ENCODE data around the gene FBXO42. TPM values are rescaled to one million over a fixed set of nuclear protein-coding genes. Genes with fewer than 3 reads are reported as not detected.

FBXO42 gene
- total RNA-seq, 1 donor from 2014 or later = 24.3 TPM

- no peaks in the 10 kb centered on the region for H3K9me3 Mint-ChIP-seq
- H3K27ac Mint-ChIP-seq (ENCODE audit: unreplicated experiment) = no peak overlapping the region
- no peaks in the 10 kb centered on the region for H3K27me3 Mint-ChIP-seq (ENCODE audit: low read depth)
- peaks cover 4% of the 10 kb centered on the region for H3K4me1 Mint-ChIP-seq
- DNase-seq (ENCODE audit: low read depth, low spot score) = no peak
- H3K36me3 Mint-ChIP-seq (ENCODE audit: low read depth) = no peaks in the 10 kb centered on the region
- TF ChIP-seq, protein P1, sequence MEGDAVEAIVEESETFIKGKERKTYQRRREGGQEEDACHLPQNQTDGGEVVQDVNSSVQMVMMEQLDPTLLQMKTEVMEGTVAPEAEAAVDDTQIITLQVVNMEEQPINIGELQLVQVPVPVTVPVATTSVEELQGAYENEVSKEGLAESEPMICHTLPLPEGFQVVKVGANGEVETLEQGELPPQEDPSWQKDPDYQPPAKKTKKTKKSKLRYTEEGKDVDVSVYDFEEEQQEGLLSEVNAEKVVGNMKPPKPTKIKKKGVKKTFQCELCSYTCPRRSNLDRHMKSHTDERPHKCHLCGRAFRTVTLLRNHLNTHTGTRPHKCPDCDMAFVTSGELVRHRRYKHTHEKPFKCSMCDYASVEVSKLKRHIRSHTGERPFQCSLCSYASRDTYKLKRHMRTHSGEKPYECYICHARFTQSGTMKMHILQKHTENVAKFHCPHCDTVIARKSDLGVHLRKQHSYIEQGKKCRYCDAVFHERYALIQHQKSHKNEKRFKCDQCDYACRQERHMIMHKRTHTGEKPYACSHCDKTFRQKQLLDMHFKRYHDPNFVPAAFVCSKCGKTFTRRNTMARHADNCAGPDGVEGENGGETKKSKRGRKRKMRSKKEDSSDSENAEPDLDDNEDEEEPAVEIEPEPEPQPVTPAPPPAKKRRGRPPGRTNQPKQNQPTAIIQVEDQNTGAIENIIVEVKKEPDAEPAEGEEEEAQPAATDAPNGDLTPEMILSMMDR (conservative IDR thresholded peaks at IDR 0.05) = no peak
- no peak overlapping the region for H3K4me3 Mint-ChIP-seq
Measured at GRCh38 chr1:16334655-16335340, 17.5 kb downstream of the FBXO42 start.

DNA sequence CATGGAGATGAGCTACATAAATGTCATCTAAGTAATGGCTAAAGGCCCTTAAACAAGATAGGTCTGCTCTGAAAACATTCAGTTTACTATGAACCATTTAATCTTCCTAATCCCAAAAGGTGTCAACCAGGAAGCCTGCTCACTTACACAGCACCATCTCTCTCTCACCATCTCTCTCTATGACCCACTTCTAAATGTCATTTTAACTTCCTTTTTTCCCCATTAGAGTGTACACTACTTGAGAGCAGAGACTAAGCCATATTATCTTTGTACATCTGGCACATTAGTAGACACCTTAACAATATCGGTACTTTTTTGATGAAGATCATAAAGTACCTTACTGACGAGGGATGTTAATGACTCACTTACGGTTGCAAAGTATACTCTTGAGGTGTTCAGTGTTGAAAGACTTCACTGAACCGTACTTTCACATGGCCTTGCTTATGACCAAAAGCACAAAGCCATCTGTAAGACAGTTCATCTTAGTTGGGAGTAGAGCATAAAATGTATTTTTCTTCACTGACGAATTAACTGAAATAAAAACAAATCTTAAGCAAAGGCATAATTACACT, 25.4 kb downstream of the FBXO42 start:
- Mint-ChIP-seq H3K36me3 (ENCODE audit: low read depth) (peaks cover 2% of the 10 kb centered on the region), H3K4me3 (no peak overlapping the region), H3K9me3 (no peaks in the 10 kb centered on the region), H3K27ac (ENCODE audit: unreplicated experiment) (no peak overlapping the region), H3K27me3 (ENCODE audit: low read depth) (no peaks in the 10 kb centered on the region), H3K4me1 (no peaks in the 10 kb centered on the region)
- TF ChIP-seq, protein P1 (conservative IDR thresholded peaks at IDR 0.05) = no peak
- DNase-seq (ENCODE audit: low read depth, low spot score) = no peak

DNA sequence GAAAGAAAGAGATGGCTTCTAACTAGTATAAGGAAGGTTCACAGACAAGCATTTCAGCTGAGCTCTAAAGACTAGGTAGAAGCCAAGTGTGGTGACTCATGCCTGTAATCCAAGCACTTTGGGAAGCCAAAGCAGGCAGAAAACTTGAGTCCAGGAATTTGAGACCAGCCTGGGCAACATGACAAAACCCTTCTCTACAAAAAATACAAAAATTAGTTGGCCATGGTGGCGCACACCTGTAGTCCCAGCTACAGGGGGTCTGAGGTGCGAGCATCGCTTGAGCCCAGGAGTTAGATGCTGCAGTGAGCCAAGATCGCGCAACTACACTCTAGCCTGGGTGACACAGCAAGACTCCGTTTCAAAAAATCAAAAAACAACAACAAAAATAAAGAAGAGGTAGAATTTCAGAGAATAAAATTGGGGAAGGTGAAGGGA, 27.8 kb downstream of the FBXO42 start:
- H3K4me1 Mint-ChIP-seq = peaks cover 4% of the 10 kb centered on the region
- no peaks in the 10 kb centered on the region for H3K9me3 Mint-ChIP-seq
- no peak overlapping the region for H3K27ac Mint-ChIP-seq (ENCODE audit: unreplicated experiment)
- TF ChIP-seq, protein P1 (conservative IDR thresholded peaks at IDR 0.05) = no peak
- peaks cover 2% of the 10 kb centered on the region for H3K36me3 Mint-ChIP-seq (ENCODE audit: low read depth)
- no peak for DNase-seq (ENCODE audit: low read depth, low spot score)
- no peak overlapping the region for H3K4me3 Mint-ChIP-seq
- H3K27me3 Mint-ChIP-seq (ENCODE audit: low read depth) = no peaks in the 10 kb centered on the region

- H3K4me3 Mint-ChIP-seq = no peak overlapping the region
- no peaks in the 10 kb centered on the region for H3K27me3 Mint-ChIP-seq (ENCODE audit: low read depth)
- peaks cover 9% of the 10 kb centered on the region for H3K4me1 Mint-ChIP-seq
- H3K36me3 Mint-ChIP-seq (ENCODE audit: low read depth) = no peaks in the 10 kb centered on the region
- no peak for DNase-seq (ENCODE audit: low read depth, low spot score)
- peak overlapping the region; percentile 64 for H3K27ac Mint-ChIP-seq (ENCODE audit: unreplicated experiment)
- H3K9me3 Mint-ChIP-seq = no peaks in the 10 kb centered on the region
- TF ChIP-seq, protein P1 (conservative IDR thresholded peaks at IDR 0.05) = no peak
Measured at GRCh38 chr1:16321176-16321867, 31.0 kb downstream of the FBXO42 start.

GRCh38 chr1:16318555-16318954, 33.7 kb downstream of the FBXO42 start:
- Mint-ChIP-seq H3K9me3 (no peaks in the 10 kb centered on the region), H3K36me3 (ENCODE audit: low read depth) (no peaks in the 10 kb centered on the region), H3K4me1 (peaks cover 9% of the 10 kb centered on the region), H3K4me3 (no peak overlapping the region), H3K27me3 (ENCODE audit: low read depth) (no peaks in the 10 kb centered on the region), H3K27ac (ENCODE audit: unreplicated experiment) (no peak overlapping the region)
- TF ChIP-seq, protein P1 (conservative IDR thresholded peaks at IDR 0.05) = no peak
- DNase-seq (ENCODE audit: low read depth, low spot score) = no peak

Measured in neural crest cell (in vitro differentiated cells).